Measurements from ENCODE around the gene LINGO1. TPM values are rescaled to one million over a fixed set of nuclear protein-coding genes. Genes with fewer than 3 reads are reported as not detected.

The LINGO1 gene
- polyA plus RNA-seq, 1 of the 3 experiments (the other 2 are of a cell fraction): 0.56 TPM

- H3K4me1 ChIP-seq (ENCODE audit: control insufficient read depth in 1 of 2, insufficient read depth in 2 of 2, low read depth in 1 of 2, low read length in 1 of 2): peaks cover 0 to 31% of the 10 kb centered on the region in 2 experiments; a peak in 1 of 4 replicates
- H4K20me1 ChIP-seq (ENCODE audit: insufficient read depth): no peaks in the 10 kb centered on the region
- no peak overlapping the region for H3K27ac ChIP-seq (ENCODE audit: low read depth in 2 of 2, low read length in 1 of 2)
- POLR2A ChIA-PET: interaction anchor here (2.1 kb wide), 1 partner anchor 178 kb away, joined by 7 read pairs; no protein-coding TSS in a partner anchor
- no peaks in the 10 kb centered on the region for H3K9me3 ChIP-seq
- H3K36me3 ChIP-seq (replicated peaks in 1 of 2; ENCODE audit: control insufficient read depth in 1 of 2, insufficient read depth in 2 of 2, low read length in 1 of 2): no peaks in the 10 kb centered on the region
- no peaks in the 10 kb centered on the region for H3F3A ChIP-seq (replicated peaks; ENCODE audit: insufficient read depth)
- no peak overlapping the region for H3K4me3 ChIP-seq (ENCODE audit: low read depth in 2 of 2, low read length in 1 of 2)
- H3K9ac ChIP-seq: no peak overlapping the region
- 85% methylated on average over 10 of the region's 11 CpGs for WGBS (ENCODE audit: low lambda C conversion rate)
- CTCF ChIA-PET: interaction anchor here (0.8 to 9.7 kb wide), 5 partner anchors 8 to 525 kb away, joined by 3 to 117 read pairs (median 89); partner anchors contain the start of gene LINGO1
- no peaks in the 10 kb centered on the region for H3K9me2 ChIP-seq
- H3K27me3 ChIP-seq (ENCODE audit: insufficient read depth): no peaks in the 10 kb centered on the region
- DNase-seq: no peak
- no peak overlapping the region for H3K4me2 ChIP-seq
- TF ChIP-seq FOXJ3 (CRISPR knock-in tag; IDR thresholded peaks at IDR 0.05) (no peak), ELF1 (IDR thresholded peaks at IDR 0.05) (no peak), RXRA (IDR thresholded peaks at IDR 0.05; ENCODE audit: borderline replicate concordance, low read depth) (no peak), ZBTB33 (IDR thresholded peaks at IDR 0.05; ENCODE audit: borderline replicate concordance, low read depth) (no peak), IRF3 (IDR thresholded peaks at IDR 0.05; ENCODE audit: low read depth, low read length) (no peak), GATA2 (CRISPR knock-in tag; IDR thresholded peaks at IDR 0.05) (no peak), TEAD4 (IDR thresholded peaks at IDR 0.05; ENCODE audit: borderline replicate concordance, insufficient read depth) (no peak), EP300 (IDR thresholded peaks at IDR 0.05; ENCODE audit: borderline replicate concordance in 1 of 2, low read depth in 1 of 2, low read length in 1 of 2) (no peak), SMC3 (IDR thresholded peaks at IDR 0.05; ENCODE audit: low read depth, low read length) (no peak), GABPA (IDR thresholded peaks at IDR 0.05; ENCODE audit: low read depth) (no peak), YY1 (IDR thresholded peaks at IDR 0.05; ENCODE audit: low read depth) (no peak), FOSL2 (IDR thresholded peaks at IDR 0.05; ENCODE audit: borderline replicate concordance, low read depth) (no peak), RCOR1 (IDR thresholded peaks at IDR 0.05; ENCODE audit: low read length) (no peak), FOXM1 (IDR thresholded peaks at IDR 0.05; ENCODE audit: low read depth) (no peak), POLR2AphosphoS5 (IDR thresholded peaks at IDR 0.05; ENCODE audit: low read depth, low read length) (no peak), USF2 (IDR thresholded peaks at IDR 0.05; ENCODE audit: borderline replicate concordance, low read depth, low read length) (no peak), SIN3A (IDR thresholded peaks at IDR 0.05; ENCODE audit: borderline replicate concordance, low read depth, low read length) (no peak), EZH2phosphoT487 (IDR thresholded peaks at IDR 0.05; ENCODE audit: borderline replicate concordance, low read depth) (no peak), NFIC (IDR thresholded peaks at IDR 0.05; ENCODE audit: borderline replicate concordance) (no peak), PBX3 (IDR thresholded peaks at IDR 0.05) (no peak)
- no peaks in the 10 kb centered on the region for H3K79me2 ChIP-seq (ENCODE audit: insufficient read depth)
- no peak overlapping the region for H2AFZ ChIP-seq (ENCODE audit: low read depth)
These were observed 11.1 kb upstream of the LINGO1 start for GRCh38 chr15:77643764-77644163.

Measured in SK-N-SH (cell line).